Measurements from ENCODE around the gene TSPAN31. TPM values are rescaled to one million over a fixed set of nuclear protein-coding genes. Genes with fewer than 3 reads are reported as not detected.

The TSPAN31 gene
- total RNA-seq, result 28.4 and 38.9 TPM in 2 replicates

GRCh38 chr12:57744777-57745484 is at the start of gene TSPAN31:
TSS of gene TSPAN31 (plus strand) at chr12:57745039. CDS start at chr12:57745155, 116 bp downstream.

GRCh38 chr12:57738661-57739237 is 6.1 kb upstream of the TSPAN31 start, which contains the start of gene AGAP2:
TSS of gene AGAP2 (minus strand) at chr12:57738742. CDS start at chr12:57738246, 496 bp downstream.

GRCh38 chr12:57751788-57752667 is 7.2 kb downstream of the TSPAN31 start, which contains the start of gene CDK4:
TSS of gene CDK4 (minus strand) at chr12:57752310. CDS start at chr12:57751717, 593 bp downstream.

GRCh38 chr12:57754411-57755193 is 9.8 kb downstream of the TSPAN31 start, which contains the start of gene MARCHF9:
TSS of gene MARCHF9 (plus strand) at chr12:57755103. CDS start at chr12:57755529, 426 bp downstream.

GRCh38 chr12:57766464-57767304 is 21.8 kb downstream of the TSPAN31 start, which contains the start of gene CYP27B1:
TSS of gene CYP27B1 (minus strand) at chr12:57767078. CDS start at chr12:57767041, 37 bp downstream.

GRCh38 chr12:57771873-57772428 is 27.1 kb downstream of the TSPAN31 start, which contains the start of gene METTL1:
TSS of gene METTL1 (minus strand) at chr12:57772105. CDS start at chr12:57772083, 22 bp downstream.

GRCh38 chr12:57772429-57773322 is 27.8 kb downstream of the TSPAN31 start, which contains the start of gene EEF1AKMT3:
TSS of gene EEF1AKMT3 (plus strand) at chr12:57772614. CDS start at chr12:57772725, 111 bp downstream.

GRCh38 chr12:57782608-57783465 is 38.0 kb downstream of the TSPAN31 start, which contains the start of gene TSFM:
TSS of gene TSFM (plus strand) at chr12:57782787. CDS start at chr12:57782802, 15 bp downstream.

Other genes with a start within 250 kb of the TSPAN31 start
- 12.1 and 28.3 TPM in 2 replicates for gene DDIT3, start 224.5 kb upstream of the TSPAN31 start, total RNA-seq
- 9.9 and 23.8 TPM in 2 replicates for gene MBD6, start 222.2 kb upstream of the TSPAN31 start, total RNA-seq
- gene DCTN2, start 197.8 kb upstream of the TSPAN31 start, total RNA-seq, result 211 and 214 TPM in 2 replicates
- 0.98 and 1.4 TPM in 2 replicates for gene KIF5A, start 195.0 kb upstream of the TSPAN31 start, total RNA-seq
- 23.8 and 30.6 TPM in 2 replicates for gene PIP4K2C, start 153.8 kb upstream of the TSPAN31 start, total RNA-seq
- 13.0 and 40.6 TPM in 2 replicates for gene DTX3, start 140.2 kb upstream of the TSPAN31 start, total RNA-seq
- gene ARHGEF25, start 133.6 kb upstream of the TSPAN31 start, total RNA-seq, result 5.4 and 6.1 TPM in 2 replicates
- 0.76 and 6.2 TPM in 2 replicates for gene B4GALNT1, start 111.8 kb upstream of the TSPAN31 start, total RNA-seq
- 132 and 162 TPM in 2 replicates for gene OS9, start 50.9 kb upstream of the TSPAN31 start, total RNA-seq
- gene AGAP2, start 6.3 kb upstream of the TSPAN31 start, total RNA-seq, result 0.25 TPM in 1 of 2 replicates, not detected in the other
- gene CDK4, start 7.3 kb downstream of the TSPAN31 start, total RNA-seq, result 223 and 252 TPM in 2 replicates
- 5.4 and 17.5 TPM in 2 replicates for gene MARCHF9, start 10.1 kb downstream of the TSPAN31 start, total RNA-seq
- 0.65 and 2.3 TPM in 2 replicates for gene CYP27B1, start 22.0 kb downstream of the TSPAN31 start, total RNA-seq
- 16.5 and 26.9 TPM in 2 replicates for gene METTL1, start 27.1 kb downstream of the TSPAN31 start, total RNA-seq
- gene EEF1AKMT3, start 27.6 kb downstream of the TSPAN31 start, total RNA-seq, result 5.9 and 10.1 TPM in 2 replicates
- gene TSFM, start 37.7 kb downstream of the TSPAN31 start, total RNA-seq, result 29.5 and 42.2 TPM in 2 replicates
- under 0.01 and 0.38 TPM in 2 replicates for gene AVIL, start 73.7 kb downstream of the TSPAN31 start, total RNA-seq
- gene CTDSP2, start 101.7 kb downstream of the TSPAN31 start, total RNA-seq, result 69.4 and 122 TPM in 2 replicates
- gene ATP23, start 196.5 kb downstream of the TSPAN31 start, total RNA-seq, result 11.7 and 13.4 TPM in 2 replicates